Colonic mucosa (tissue), 4 donors: ENCODE measurements around the gene CADM1. TPM values are rescaled to one million over a fixed set of nuclear protein-coding genes. Genes with fewer than 3 reads are reported as not detected.

ENCODE experiments used
- DNase-seq: peaks from one replicate; pipeline ENCODE4 v3.0.0-alpha.2; 2020
- H3K27ac ChIP-seq: fragments of 200-600 bp; one replicate; pipeline ENCODE4 v1.8.0; 2021
- H3K27me3 ChIP-seq: fragments of 200-600 bp; one replicate; pipeline ENCODE4 v1.8.0; 2021
- H3K36me3 ChIP-seq: fragments of 200-600 bp; one replicate; pipeline ENCODE4 v1.8.0; 2021
- H3K4me1 ChIP-seq: fragments of 200-600 bp; one replicate; pipeline ENCODE4 v1.8.0; 2021; ENCODE audit warnings: mild to moderate bottlenecking
- H3K4me3 ChIP-seq: fragments of 200-600 bp; one replicate; pipeline ENCODE4 v1.8.0; 2021
- H3K9ac ChIP-seq, 2 donors: one replicate each; pipeline ENCODE4 v1.7.0; 2013; ENCODE audit warnings: control low read depth in 2 of 2, low read depth in 2 of 2, low read length in 2 of 2
- H3K9me3 ChIP-seq: fragments of 200-600 bp; one replicate; pipeline ENCODE4 v1.8.0; 2021
- CTCF ChIP-seq: fragments of 200-600 bp; IDR thresholded peaks from one replicate; pipeline ENCODE4 v1.8.0; 2022; ENCODE audit warnings: antibody characterized with exemption, mild to moderate bottlenecking
- intact Hi-C: fragments of 100-400 bp; cut with DNase I; formaldehyde crosslinking; loops from one replicate; pipeline ENCODE4 v1.14.1; 2022
- total RNA-seq, 2 donors: library from RNA; stranded (reverse); fragmentation: NEBNext Ultra II Directional in 1 of 2; extraction: Animal tissue kit (Norgen Biotek cat#: 25700) in 1 of 2; gene quantifications; one replicate each; pipeline ENCODE4 v1.2.1, GENCODE V29; 2021
- donor health status: healthy.
- donor health status: DM: no; HTN: no; CAD: no.
- donor health status: DM: no; HTN: no; CAD: no.

Gene CADM1
- total RNA-seq, 2 donors from 2014 or later, result 5.2 to 6.4 TPM

DNA sequence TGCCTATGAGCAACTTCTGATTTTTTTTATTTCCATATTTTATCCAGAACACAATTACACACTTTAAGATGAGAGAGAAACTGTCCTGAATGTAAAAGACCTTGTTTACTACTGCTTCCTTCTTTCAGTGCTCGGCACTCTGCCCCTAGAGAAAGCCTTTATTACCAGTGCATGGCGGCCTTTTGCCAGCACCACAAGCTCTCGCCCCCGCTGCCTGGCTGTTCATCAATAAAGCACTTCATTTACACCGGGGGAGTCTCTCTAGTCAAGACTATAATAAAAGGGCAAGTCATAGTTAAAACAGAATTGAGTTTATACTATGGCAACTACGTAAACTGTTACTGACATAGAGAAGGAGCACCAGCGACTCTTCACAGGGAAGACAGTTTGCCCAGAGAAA lies 259.5 kb downstream of the CADM1 start:
- Histone ChIP-seq H3K27me3 (no peaks in the 10 kb centered on the region), H3K9ac (no peak overlapping the region), H3K4me1 (no peaks in the 10 kb centered on the region), H3K9me3 (no peaks in the 10 kb centered on the region), H3K27ac (no peak overlapping the region), H3K36me3 (no peaks in the 10 kb centered on the region), H3K4me3 (no peak overlapping the region)
- no peak for DNase-seq
- intact Hi-C loops, result no loop called here
- TF ChIP-seq CTCF, result no peak

GRCh38 chr11:115244296-115244695 lies 259.9 kb downstream of the CADM1 start:
- H3K9ac ChIP-seq, result no peak overlapping the region
- H3K9me3 ChIP-seq, result no peaks in the 10 kb centered on the region
- TF ChIP-seq CTCF, result no peak
- H3K36me3 ChIP-seq, result no peaks in the 10 kb centered on the region
- H3K4me3 ChIP-seq, result no peak overlapping the region
- H3K27ac ChIP-seq, result no peak overlapping the region
- no peaks in the 10 kb centered on the region for H3K4me1 ChIP-seq
- intact Hi-C loops, result no loop called here
- no peak for DNase-seq
- no peaks in the 10 kb centered on the region for H3K27me3 ChIP-seq

DNA sequence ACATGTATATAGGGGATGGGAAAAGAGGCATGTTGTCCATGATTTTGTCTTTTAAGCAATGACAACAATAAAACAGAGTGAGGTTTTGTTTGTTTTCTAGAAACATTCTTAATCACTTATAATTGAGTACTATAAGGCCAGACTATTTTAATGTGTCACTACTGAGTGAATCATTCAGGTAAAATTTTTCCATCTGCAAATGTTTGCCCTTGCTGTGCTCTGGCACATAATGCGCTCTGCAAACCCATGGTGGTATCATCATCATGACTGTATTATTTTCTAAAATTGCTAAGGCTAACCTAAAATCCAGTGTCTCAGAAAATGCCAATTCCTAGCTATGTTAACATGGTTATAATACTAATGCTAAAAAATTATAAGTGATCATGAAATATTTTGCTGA lies 261.2 kb downstream of the CADM1 start:
- H3K27ac ChIP-seq, result no peak overlapping the region
- intact Hi-C loops, result no loop called here
- H3K9me3 ChIP-seq, result no peaks in the 10 kb centered on the region
- H3K4me3 ChIP-seq, result no peak overlapping the region
- no peaks in the 10 kb centered on the region for H3K27me3 ChIP-seq
- no peak for TF ChIP-seq CTCF
- no peaks in the 10 kb centered on the region for H3K4me1 ChIP-seq
- no peak for DNase-seq
- H3K9ac ChIP-seq, result no peak overlapping the region
- H3K36me3 ChIP-seq, result no peaks in the 10 kb centered on the region

- Histone ChIP-seq H3K9me3 (no peaks in the 10 kb centered on the region), H3K4me3 (no peak overlapping the region), H3K27me3 (no peaks in the 10 kb centered on the region), H3K9ac (no peak overlapping the region), H3K27ac (no peak overlapping the region), H3K36me3 (no peaks in the 10 kb centered on the region), H3K4me1 (no peaks in the 10 kb centered on the region)
- no peak for DNase-seq
- intact Hi-C loops, result no loop called here
- no peak for TF ChIP-seq CTCF
Measured at GRCh38 chr11:115241899-115242298, 262.3 kb downstream of the CADM1 start.

DNA sequence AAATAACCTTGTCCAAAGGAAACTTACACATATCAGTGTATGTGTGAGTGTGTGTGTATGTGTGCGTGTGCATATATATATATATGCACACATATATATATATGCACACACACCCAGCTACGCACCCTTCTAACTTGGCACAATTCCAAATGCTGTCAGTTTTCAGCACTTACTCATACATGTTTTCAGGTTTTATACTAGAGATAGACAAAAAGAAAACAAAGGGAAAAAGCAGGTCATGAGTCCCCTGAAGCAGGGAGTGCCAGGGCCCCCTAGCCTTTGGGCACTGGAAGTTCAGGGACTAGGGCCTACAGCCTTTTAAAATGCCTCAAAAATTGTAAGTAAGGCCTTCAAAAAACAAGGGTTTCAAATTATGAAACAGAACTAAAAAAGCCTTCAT lies 265.4 kb downstream of the CADM1 start:
- no peak overlapping the region for H3K4me3 ChIP-seq
- H3K27me3 ChIP-seq, result no peaks in the 10 kb centered on the region
- H3K36me3 ChIP-seq, result no peaks in the 10 kb centered on the region
- no peak overlapping the region for H3K27ac ChIP-seq
- no peak overlapping the region for H3K9ac ChIP-seq
- intact Hi-C loops, result no loop called here
- TF ChIP-seq CTCF, result no peak
- H3K9me3 ChIP-seq, result no peaks in the 10 kb centered on the region
- no peak for DNase-seq
- no peaks in the 10 kb centered on the region for H3K4me1 ChIP-seq

DNA sequence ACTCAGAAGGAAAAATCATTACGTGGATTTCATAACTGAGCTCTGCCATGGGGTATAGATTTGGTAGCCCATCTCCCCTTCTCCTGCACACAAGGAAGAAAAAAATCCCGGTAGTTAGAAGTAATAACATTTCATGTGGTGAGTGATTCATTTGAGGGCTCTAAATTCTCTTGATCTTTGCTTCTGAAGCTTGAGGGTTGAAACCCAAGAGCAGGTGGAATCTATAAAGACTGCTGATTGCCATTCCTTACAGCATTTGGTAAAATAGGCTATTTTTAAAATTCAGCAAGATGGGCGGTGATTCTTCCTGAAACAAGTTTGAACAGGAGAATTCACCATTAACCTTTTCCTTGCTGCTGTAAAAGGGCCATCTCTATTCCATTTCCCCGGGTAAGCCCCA lies 266.1 kb downstream of the CADM1 start:
- no peaks in the 10 kb centered on the region for H3K9me3 ChIP-seq
- no peak overlapping the region for H3K9ac ChIP-seq
- H3K36me3 ChIP-seq, result no peaks in the 10 kb centered on the region
- TF ChIP-seq CTCF, result no peak
- H3K27ac ChIP-seq, result no peak overlapping the region
- intact Hi-C loops, result no loop called here
- H3K4me3 ChIP-seq, result no peak overlapping the region
- no peaks in the 10 kb centered on the region for H3K4me1 ChIP-seq
- no peak for DNase-seq
- H3K27me3 ChIP-seq, result no peaks in the 10 kb centered on the region
